IMR-90 (cell line): ENCODE data around the gene RER1. TPM values are rescaled to one million over a fixed set of nuclear protein-coding genes. Genes with fewer than 3 reads are reported as not detected.

Experiments
- ATAC-seq: fragments of 200-7000 bp; cut with Tn5 transposase; 2 replicates; pipeline ENCODE4 v1.9.1; 2020; ENCODE audit warnings: low read depth, mild to moderate bottlenecking, moderate library complexity
- BruUV-seq: library from RNA; stranded (reverse); fragments of 400-500 nt; replicated peaks from 2 replicates; lab custom pipeline; 2021; lab: Mats Ljungman, UMichigan
- CTCF ChIA-PET: fragments of 300-600 bp; formaldehyde crosslinking; extraction: SDS; loops from one replicate; lab custom pipeline; 2021; ENCODE audit warnings: antibody characterized with exemption; lab: Yijun Ruan, JAX
- POLR2A ChIA-PET: fragments of 300-600 bp; sonication (Branson Sonifier 250); formaldehyde crosslinking; loops from one replicate; lab custom pipeline; 2022; ENCODE audit warnings: antibody characterized with exemption; ENCODE audit not compliant: unreplicated experiment; lab: Charles Lee
- DNase-seq: peaks from one replicate; pipeline ENCODE4 v3.0.0; 2013
- H2AFZ ChIP-seq: replicated peaks from 2 replicates; pipeline ENCODE3; 2013; ENCODE audit warnings: low read length, mild to moderate bottlenecking; ENCODE audit not compliant: poor library complexity
- H2AK5ac ChIP-seq: 2 replicates; pipeline ENCODE4 v1.6.1; 2013; ENCODE audit warnings: low read depth, low read length, inconsistent platforms
- H2AK9ac ChIP-seq: replicated peaks from 2 replicates; pipeline ENCODE3; 2013; ENCODE audit warnings: mild to moderate bottlenecking, low read depth, low read length, moderate library complexity; ENCODE audit not compliant: poor library complexity
- H2BK120ac ChIP-seq: 2 replicates; pipeline ENCODE4 v1.6.1; 2013; ENCODE audit warnings: low read depth, low read length, inconsistent platforms
- H2BK15ac ChIP-seq: 3 replicates; pipeline ENCODE4 v1.6.1; 2013; ENCODE audit warnings: low read depth, low read length, inconsistent platforms
- H2BK20ac ChIP-seq: 2 replicates; pipeline ENCODE4 v1.6.1; 2013; ENCODE audit warnings: low read depth, mild to moderate bottlenecking, inconsistent platforms, low read length, moderate library complexity
- H2BK5ac ChIP-seq: 2 replicates; pipeline ENCODE4 v1.6.1; 2013; ENCODE audit warnings: mild to moderate bottlenecking, low read depth, low read length, inconsistent platforms; ENCODE audit not compliant: poor library complexity, severe bottlenecking
- H3K14ac ChIP-seq: replicated peaks from 2 replicates; pipeline ENCODE4 v1.6.1; 2013; ENCODE audit warnings: low read depth, low read length, inconsistent platforms
- H3K18ac ChIP-seq: 2 replicates; pipeline ENCODE4 v1.6.1; 2013; ENCODE audit warnings: low read depth, low read length, control low read depth
- H3K23ac ChIP-seq: 2 replicates; pipeline ENCODE4 v1.6.1; 2013; ENCODE audit warnings: low read depth, low read length, inconsistent platforms
- H3K27ac ChIP-seq: 2 replicates; pipeline ENCODE4 v1.5.1; 2013; ENCODE audit warnings: mild to moderate bottlenecking, control low read depth, low read length; ENCODE audit not compliant: insufficient read depth
- H3K27me3 ChIP-seq: 2 replicates; pipeline ENCODE4 v1.6.1; 2013; ENCODE audit warnings: low read length; ENCODE audit not compliant: control insufficient read depth, insufficient read depth
- H3K36me3 ChIP-seq: 2 replicates; pipeline ENCODE4 v1.6.1; 2013; ENCODE audit warnings: low read length, mixed read lengths; ENCODE audit not compliant: control insufficient read depth, insufficient read depth
- H3K4ac ChIP-seq: 2 replicates; pipeline ENCODE4 v1.6.1; 2013; ENCODE audit warnings: low read depth, low read length, inconsistent platforms
- H3K4me1 ChIP-seq: 2 replicates; pipeline ENCODE4 v1.6.1; 2013; ENCODE audit warnings: low read length, mixed read lengths; ENCODE audit not compliant: control insufficient read depth, insufficient read depth
- H3K4me2 ChIP-seq: 2 replicates; pipeline ENCODE4 v1.6.1; 2013; ENCODE audit warnings: low read depth, mild to moderate bottlenecking, control low read depth, low read length, moderate library complexity
- H3K4me3 ChIP-seq: 2 replicates; pipeline ENCODE4 v1.5.1; 2013; ENCODE audit warnings: low read depth, mild to moderate bottlenecking, control low read depth, low read length, moderate library complexity; ENCODE audit not compliant: insufficient read depth
- H3K56ac ChIP-seq: 2 replicates; pipeline ENCODE4 v1.6.1; 2013; ENCODE audit warnings: low read length, inconsistent platforms; ENCODE audit not compliant: insufficient read depth; ENCODE audit errors: extremely low read depth
- H3K79me1 ChIP-seq, 2 experiments: 2 replicates each; pipeline ENCODE4 v1.6.1; 2013; ENCODE audit warnings: low read length in 2 of 2, inconsistent platforms in 1 of 2, low read depth in 1 of 2
- H3K9ac ChIP-seq: 2 replicates; pipeline ENCODE4 v1.6.1; 2013; ENCODE audit warnings: low read depth, low read length, control low read depth
- H3K9me1 ChIP-seq: 2 replicates; pipeline ENCODE4 v1.6.1; 2013; ENCODE audit warnings: low read length, inconsistent platforms; ENCODE audit not compliant: insufficient read depth
- H3K9me3 ChIP-seq: 2 replicates; pipeline ENCODE4 v1.6.1; 2013; ENCODE audit warnings: low read length; ENCODE audit not compliant: control insufficient read depth, insufficient read depth
- H4K20me1 ChIP-seq: 2 replicates; pipeline ENCODE4 v1.6.1; 2013; ENCODE audit warnings: low read length, inconsistent platforms; ENCODE audit not compliant: insufficient read depth
- H4K5ac ChIP-seq: 2 replicates; pipeline ENCODE4 v1.6.1; 2013; ENCODE audit warnings: mild to moderate bottlenecking, low read depth, low read length, control low read depth
- H4K8ac ChIP-seq, 2 experiments: 2 replicates each; pipeline ENCODE4 v1.6.1; 2013; ENCODE audit warnings: low read depth in 2 of 2, low read length in 2 of 2, control low read depth in 1 of 2, inconsistent platforms in 1 of 2
- H4K91ac ChIP-seq: 2 replicates; pipeline ENCODE4 v1.6.1; 2013; ENCODE audit warnings: low read depth, low read length, inconsistent platforms; ENCODE audit not compliant: insufficient read depth
- BHLHE40 ChIP-seq: fragments of 150-350 bp; IDR thresholded peaks from 2 replicates; pipeline ENCODE4 v1.6.1; 2016; ENCODE audit warnings: mild to moderate bottlenecking, low read depth, low read length
- CHD1 ChIP-seq: IDR thresholded peaks from 2 replicates; pipeline ENCODE4 v1.6.1; 2012; ENCODE audit warnings: low read depth, low read length, improper control_type of control experiment
- FOS ChIP-seq: fragments of 150-350 bp; IDR thresholded peaks from 2 replicates; pipeline ENCODE4 v1.6.1; 2016; ENCODE audit warnings: low read depth, low read length
- MAFK ChIP-seq: IDR thresholded peaks from 2 replicates; pipeline ENCODE4 v1.6.1; 2012; ENCODE audit warnings: low read depth, low read length, improper control_type of control experiment
- MAZ ChIP-seq: IDR thresholded peaks from 2 replicates; pipeline ENCODE4 v1.6.1; 2012; ENCODE audit warnings: low read depth, mild to moderate bottlenecking, low read length, improper control_type of control experiment, moderate library complexity, borderline replicate concordance
- MXI1 ChIP-seq: IDR thresholded peaks from 2 replicates; pipeline ENCODE4 v1.6.1; 2012; ENCODE audit warnings: low read depth, mild to moderate bottlenecking, low read length, moderate library complexity, borderline replicate concordance
- NFE2L2 ChIP-seq: fragments of 150-350 bp; IDR thresholded peaks from 2 replicates; pipeline ENCODE4 v1.6.1; 2016; ENCODE audit warnings: low read depth, mild to moderate bottlenecking, low read length
- RAD21 ChIP-seq: IDR thresholded peaks from 2 replicates; pipeline ENCODE4 v1.6.1; 2012; ENCODE audit warnings: low read length, improper control_type of control experiment
- RCOR1 ChIP-seq: IDR thresholded peaks from 2 replicates; pipeline ENCODE4 v1.6.1; 2012; ENCODE audit warnings: mild to moderate bottlenecking, low read length, improper control_type of control experiment; ENCODE audit not compliant: insufficient replicate concordance
- SMC3 ChIP-seq: fragments of 150-350 bp; IDR thresholded peaks from 2 replicates; pipeline ENCODE4 v1.6.1; 2016; ENCODE audit warnings: low read depth, mild to moderate bottlenecking, antibody characterized with exemption, low read length, moderate library complexity
- WGBS, 2 experiments: methylation state at CpG; one replicate each; pipeline versions ENCODE4 v1.1.5 to v1.1.7; 2013; ENCODE audit warnings: missing lambda C conversion rate in 2 of 2; ENCODE audit not compliant: insufficient read length in 1 of 2; ENCODE audit errors: extremely low coverage in 2 of 2; 5-methylcytosine and 5-hydroxymethylcytosine counted together
- dilution Hi-C: fragments of 300-500 bp; cut with HindIII; formaldehyde crosslinking; loops from one replicate; pipeline ENCODE4 v1.14.3; 2018; ENCODE audit warnings: low sequenced_read_pairs; ENCODE audit not compliant: unreplicated experiment
- in situ Hi-C: fragments of 300-500 bp; cut with MboI; formaldehyde crosslinking; loops from 3 replicates; pipeline ENCODE4 v1.14.3; 2019; ENCODE audit warnings: low sequenced_read_pairs, inconsistent platforms, mixed read lengths
- intact Hi-C: fragments of 100-400 bp; cut with micrococcal nuclease; formaldehyde crosslinking; loops from 2 replicates; pipeline ENCODE4 v1.10.0; 2022
- polyA plus RNA-seq, 3 experiments: library from polyadenylated mRNA; depleted of rRNA; stranded (reverse); fragments of >200 nt; gene quantifications; 2 replicates each; pipeline ENCODE4 v1.2.3, GENCODE V29; 2012; ENCODE audit warnings: low replicate concordance in 1 of 3
- total RNA-seq: library from RNA; depleted of rRNA; stranded (reverse); fragments of >200 nt; gene quantifications from 2 replicates; pipeline ENCODE4 v1.2.3, GENCODE V29; 2012
- TF ChIP-seq, protein P1 (sequence below): fragments of 150-350 bp; IDR thresholded peaks from 2 replicates; pipeline ENCODE4 v1.6.1; 2017; ENCODE audit warnings: mild to moderate bottlenecking, antibody characterized with exemption, low read length, low read depth

RER1 gene
- total and polyA plus RNA-seq, 2 of the 4 experiments (the other 2 are of a cell fraction), result 47.1 to 240 TPM

DNA sequence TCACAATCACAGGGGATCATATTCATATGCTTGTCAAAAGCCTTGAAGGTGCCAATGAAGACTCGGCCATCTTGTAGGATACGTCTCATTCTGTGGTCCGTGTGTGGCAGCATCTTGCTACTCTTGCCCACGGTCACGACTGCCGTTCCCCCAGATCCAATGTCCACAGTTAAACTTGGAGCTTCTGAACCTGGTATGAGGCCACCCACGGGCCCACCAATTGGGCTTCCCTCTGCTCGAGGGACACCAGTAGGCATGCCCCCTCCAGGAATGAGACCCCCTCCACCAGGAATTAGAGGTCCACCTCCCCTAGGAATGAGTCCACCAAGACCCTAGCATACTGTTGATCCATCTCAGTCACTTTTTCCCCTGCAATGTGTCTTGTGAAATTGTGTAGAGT, 39.9 kb upstream of the RER1 start:
- H2AK5ac ChIP-seq, result no peak overlapping the region
- H4K20me1 ChIP-seq, result no peaks in the 10 kb centered on the region
- 92% methylated on average over 6 of the region's 8 CpGs; no CpG with 5 or more reads in 1 of the 2 experiments for WGBS, 2 experiments
- H4K5ac ChIP-seq, result no peak overlapping the region
- no peak overlapping the region for H2AK9ac ChIP-seq
- no peaks in the 10 kb centered on the region for H3K4me1 ChIP-seq
- no peak overlapping the region for H3K4me3 ChIP-seq
- no peaks in the 10 kb centered on the region for H3K27me3 ChIP-seq
- no peaks in the 10 kb centered on the region for H3K9me1 ChIP-seq
- no TSS peak for BruUV-seq
- H4K8ac ChIP-seq, result no peak overlapping the region
- no peaks in the 10 kb centered on the region for H3K9me3 ChIP-seq
- no peak overlapping the region for H3K23ac ChIP-seq
- TF ChIP-seq NFE2L2, result no peak
- TF ChIP-seq, protein P1, sequence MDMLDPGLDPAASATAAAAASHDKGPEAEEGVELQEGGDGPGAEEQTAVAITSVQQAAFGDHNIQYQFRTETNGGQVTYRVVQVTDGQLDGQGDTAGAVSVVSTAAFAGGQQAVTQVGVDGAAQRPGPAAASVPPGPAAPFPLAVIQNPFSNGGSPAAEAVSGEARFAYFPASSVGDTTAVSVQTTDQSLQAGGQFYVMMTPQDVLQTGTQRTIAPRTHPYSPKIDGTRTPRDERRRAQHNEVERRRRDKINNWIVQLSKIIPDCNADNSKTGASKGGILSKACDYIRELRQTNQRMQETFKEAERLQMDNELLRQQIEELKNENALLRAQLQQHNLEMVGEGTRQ, result no peak
- TF ChIP-seq SMC3, result no peak
- TF ChIP-seq MAZ, result no peak
- TF ChIP-seq FOS, result no peak
- no peak for TF ChIP-seq MAFK
- TF ChIP-seq CHD1, result no peak
- no peak for TF ChIP-seq RAD21
- TF ChIP-seq BHLHE40, result no peak
- TF ChIP-seq MXI1, result no peak
- no peak for TF ChIP-seq RCOR1
- H2BK20ac ChIP-seq, result no peak overlapping the region
- no peak overlapping the region for H3K27ac ChIP-seq
- no peak overlapping the region for H3K18ac ChIP-seq
- no peak overlapping the region for H3K56ac ChIP-seq
- no peaks in the 10 kb centered on the region for H3K79me1 ChIP-seq
- DNase-seq, result no peak
- no peak for ATAC-seq
- no peaks in the 10 kb centered on the region for H3K36me3 ChIP-seq
- H2BK15ac ChIP-seq, result no peak overlapping the region
- no peak overlapping the region for H4K91ac ChIP-seq
- intact Hi-C loops, result no loop called here
- in situ Hi-C loops, result loop anchor here (25.0 kb wide), 1 partner anchor 389 kb away; no protein-coding TSS in a partner anchor
- H2AFZ ChIP-seq, result no peak overlapping the region
- H3K9ac ChIP-seq, result no peak overlapping the region
- dilution Hi-C loops, result no loop called here
- H3K4me2 ChIP-seq, result no peak overlapping the region
- ChIA-PET CTCF (no interaction called here), POLR2A (interaction anchor here (0.6 kb wide), 1 partner anchor 121 kb away, joined by 3 read pairs; no protein-coding TSS in a partner anchor)
- no peak overlapping the region for H3K4ac ChIP-seq
- no peak overlapping the region for H3K14ac ChIP-seq
- no peak overlapping the region for H2BK120ac ChIP-seq
- no peak overlapping the region for H2BK5ac ChIP-seq
